Mesendoderm (in vitro differentiated cells): ENCODE results near the gene CRYBG2.
"Not testable (repeated sequence)": the region's sequence is repeated elsewhere in the genome, so short reads cannot be mapped to it uniquely, and the experiment has no call there.

ENCODE experiments used
- DNase-seq: peaks from one replicate; pipeline ENCODE4 v3.0.0; 2013
- H2AK5ac ChIP-seq: 2 replicates; pipeline ENCODE4 v1.6.1; 2013; ENCODE audit warnings: low read length, inconsistent platforms
- H2BK120ac ChIP-seq: 2 replicates; pipeline ENCODE4 v1.6.1; 2013; ENCODE audit warnings: low read depth, mild to moderate bottlenecking, low read length, moderate library complexity, mixed read lengths
- H2BK15ac ChIP-seq: replicated peaks from 2 replicates; pipeline ENCODE4 v1.6.1; 2013; ENCODE audit warnings: low read depth, mild to moderate bottlenecking, moderate library complexity
- H2BK5ac ChIP-seq: 2 replicates; pipeline ENCODE4 v1.6.1; 2013; ENCODE audit warnings: low read length, inconsistent platforms
- H3K18ac ChIP-seq: 2 replicates; pipeline ENCODE4 v1.6.1; 2013; ENCODE audit warnings: mild to moderate bottlenecking, low read length, mixed read lengths
- H3K23ac ChIP-seq: one replicate; pipeline ENCODE4 v1.6.1; 2013; ENCODE audit warnings: low read length
- H3K27ac ChIP-seq: 2 replicates; pipeline ENCODE4 v1.5.1; 2013; ENCODE audit warnings: low read depth, mild to moderate bottlenecking, inconsistent platforms, low read length, moderate library complexity
- H3K27me3 ChIP-seq: 2 replicates; pipeline ENCODE4 v1.6.1; 2013; ENCODE audit warnings: low read length, control low read depth, mild to moderate bottlenecking, inconsistent platforms; ENCODE audit not compliant: insufficient read depth, poor library complexity
- H3K36me3 ChIP-seq: 2 replicates; pipeline ENCODE4 v1.6.1; 2013; ENCODE audit warnings: low read length, inconsistent platforms; ENCODE audit not compliant: control insufficient read depth, insufficient read depth
- H3K4ac ChIP-seq: one replicate; pipeline ENCODE4 v1.6.1; 2013; ENCODE audit warnings: low read depth, mild to moderate bottlenecking, low read length, moderate library complexity
- H3K4me1 ChIP-seq: 2 replicates; pipeline ENCODE4 v1.6.1; 2013; ENCODE audit warnings: low read depth, low read length, inconsistent platforms; ENCODE audit not compliant: control insufficient read depth
- H3K4me2 ChIP-seq: 2 replicates; pipeline ENCODE4 v1.6.1; 2013; ENCODE audit warnings: low read length
- H3K4me3 ChIP-seq: 2 replicates; pipeline ENCODE4 v1.5.1; 2013; ENCODE audit warnings: mild to moderate bottlenecking, low read length
- H3K56ac ChIP-seq: one replicate; pipeline ENCODE4 v1.6.1; 2013; ENCODE audit warnings: low read length
- H3K79me1 ChIP-seq: 2 replicates; pipeline ENCODE4 v1.6.1; 2013; ENCODE audit warnings: low read length, inconsistent platforms
- H3K79me2 ChIP-seq: 2 replicates; pipeline ENCODE4 v1.6.1; 2013; ENCODE audit warnings: mild to moderate bottlenecking, low read length; ENCODE audit not compliant: control insufficient read depth, insufficient read depth
- H3K9ac ChIP-seq: 2 replicates; pipeline ENCODE4 v1.6.1; 2013; ENCODE audit warnings: low read length, inconsistent platforms
- H4K5ac ChIP-seq: one replicate; pipeline ENCODE4 v1.6.1; 2013; ENCODE audit warnings: low read length
- H4K8ac ChIP-seq: one replicate; pipeline ENCODE4 v1.6.1; 2013; ENCODE audit warnings: low read depth, mild to moderate bottlenecking, control low read depth, low read length, moderate library complexity
- WGBS: extraction: QIAGEN DNeasy Blood & Tissue Kit; methylation state at CpG from one replicate; pipeline ENCODE4 v1.1.7; 2013; ENCODE audit warnings: low lambda C conversion rate, missing lambda C conversion rate; ENCODE audit not compliant: insufficient coverage; ENCODE audit errors: extremely low coverage; 5-methylcytosine and 5-hydroxymethylcytosine counted together

The CRYBG2 gene

GRCh38 chr1:26336477-26337205 is 17.3 kb downstream of the CRYBG2 start:
- no peaks in the 10 kb centered on the region for H3K79me2 ChIP-seq
- WGBS = no CpG with 5 or more reads among the region's 52 CpGs
- no peak overlapping the region for H3K23ac ChIP-seq
- peak overlapping the region; percentile 98 for H3K4me2 ChIP-seq
- H3K27me3 ChIP-seq = no peaks in the 10 kb centered on the region
- H3K4ac ChIP-seq = no peak overlapping the region
- H3K9ac ChIP-seq = peak overlapping the region; percentile 65
- no peak overlapping the region for H3K27ac ChIP-seq
- no peak overlapping the region for H2BK15ac ChIP-seq
- H2BK5ac ChIP-seq = no peak overlapping the region
- no peak overlapping the region for H2AK5ac ChIP-seq
- H3K18ac ChIP-seq = no peak overlapping the region
- no peak overlapping the region for H2BK120ac ChIP-seq
- H4K8ac ChIP-seq = no peak overlapping the region
- no peak overlapping the region for H4K5ac ChIP-seq
- H3K36me3 ChIP-seq = no peaks in the 10 kb centered on the region
- peak overlapping the region; percentile 93 for H3K56ac ChIP-seq
- H3K4me3 ChIP-seq = peak overlapping the region; percentile 64
- H3K4me1 ChIP-seq = no peaks in the 10 kb centered on the region
- no peaks in the 10 kb centered on the region for H3K79me1 ChIP-seq
- DNase-seq = peak; percentile 91

GRCh38 chr1:26335774-26336476 is 18.0 kb downstream of the CRYBG2 start:
- Histone ChIP-seq H3K27ac (no peak overlapping the region), H4K8ac (no peak overlapping the region), H3K4me1 (no peaks in the 10 kb centered on the region), H3K18ac (no peak overlapping the region), H3K9ac (peak overlapping the region; percentile 80), H3K56ac (peak overlapping the region; percentile 94), H3K79me2 (no peaks in the 10 kb centered on the region), H3K79me1 (no peaks in the 10 kb centered on the region), H3K4me2 (peak overlapping the region; percentile 85), H3K23ac (no peak overlapping the region), H2AK5ac (no peak overlapping the region), H3K4ac (no peak overlapping the region), H2BK120ac (no peak overlapping the region), H2BK15ac (no peak overlapping the region), H3K27me3 (no peaks in the 10 kb centered on the region), H4K5ac (no peak overlapping the region), H3K4me3 (peak overlapping the region; percentile 85), H2BK5ac (no peak overlapping the region), H3K36me3 (no peaks in the 10 kb centered on the region)
- DNase-seq = no peak
- WGBS = 100% methylated on average over 1 of the region's 41 CpGs

GRCh38 chr1:26333312-26333711 is 20.6 kb downstream of the CRYBG2 start:
- H3K4me1 ChIP-seq, H3K56ac ChIP-seq, H2BK5ac ChIP-seq, H3K18ac ChIP-seq, H2AK5ac ChIP-seq, H4K5ac ChIP-seq, H3K36me3 ChIP-seq, H2BK15ac ChIP-seq, H3K79me1 ChIP-seq, H3K4ac ChIP-seq, H3K27ac ChIP-seq, H2BK120ac ChIP-seq, H3K4me2 ChIP-seq, H3K79me2 ChIP-seq, H4K8ac ChIP-seq, H3K27me3 ChIP-seq, H3K9ac ChIP-seq, DNase-seq, H3K23ac ChIP-seq, H3K4me3 ChIP-seq: not testable (repeated sequence)
- no CpG with 5 or more reads among the region's 8 CpGs for WGBS

GRCh38 chr1:26330276-26330675 is 23.7 kb downstream of the CRYBG2 start:
- Histone ChIP-seq H3K4me2 (no peak overlapping the region), H3K4me1 (no peaks in the 10 kb centered on the region)
- WGBS = no CpG with 5 or more reads among the region's 5 CpGs

DNA sequence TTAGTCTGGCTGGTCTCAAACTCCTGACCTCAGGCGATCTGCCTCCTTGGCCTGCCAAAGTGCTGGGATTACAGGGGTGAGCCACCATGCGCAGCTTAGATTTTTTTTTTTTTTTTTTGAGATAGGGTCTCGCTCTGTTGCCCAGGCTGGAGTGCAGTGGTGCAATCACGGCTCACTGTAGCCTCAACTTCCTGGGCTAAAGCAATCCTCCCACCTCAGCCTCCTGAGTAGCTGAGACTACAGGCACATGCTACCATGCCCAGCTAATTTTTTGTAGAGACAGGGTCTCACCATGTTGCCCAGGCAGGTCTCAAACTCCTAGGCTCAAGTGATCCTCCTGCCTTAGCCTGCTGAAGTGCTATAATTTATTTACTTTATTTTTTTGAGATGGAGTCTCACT is 24.6 kb downstream of the CRYBG2 start:
- H3K27ac ChIP-seq, H3K4me3 ChIP-seq, H3K4ac ChIP-seq, H3K9ac ChIP-seq, H4K5ac ChIP-seq, DNase-seq, H3K36me3 ChIP-seq, H3K79me1 ChIP-seq, H2BK120ac ChIP-seq, H3K18ac ChIP-seq, H4K8ac ChIP-seq, H3K27me3 ChIP-seq, H3K4me2 ChIP-seq, H2BK5ac ChIP-seq, H3K23ac ChIP-seq, H2BK15ac ChIP-seq, H3K79me2 ChIP-seq, H3K56ac ChIP-seq, H2AK5ac ChIP-seq, H3K4me1 ChIP-seq: not testable (repeated sequence)
- no CpG with 5 or more reads among the region's 4 CpGs for whole genome bisulfite sequencing

More at GRCh38 chr1:26330276-26330675, 23.7 kb downstream of the CRYBG2 start:
- Histone ChIP-seq H3K79me1 (no peaks in the 10 kb centered on the region), H3K27ac (no peak overlapping the region), H4K5ac (no peak overlapping the region), H3K23ac (no peak overlapping the region), H3K27me3 (no peaks in the 10 kb centered on the region), H2AK5ac (no peak overlapping the region), H3K4me3 (no peak overlapping the region), H2BK15ac (no peak overlapping the region), H2BK120ac (no peak overlapping the region), H3K18ac (no peak overlapping the region), H3K4ac (no peak overlapping the region), H3K56ac (no peak overlapping the region), H3K36me3 (no peaks in the 10 kb centered on the region), H3K9ac (no peak overlapping the region), H2BK5ac (no peak overlapping the region), H4K8ac (no peak overlapping the region), H3K79me2 (no peaks in the 10 kb centered on the region)
- no peak for DNase-seq
